T-helper 1 cell treated with Interleukin-12 subunit alpha and Interleukin-12 subunit beta and Interleukin-4 antibody, amounts not matched to agents 30 μg/mL and 1 μg/mL, for 36 hours (primary cell): Measurements from ENCODE around the gene XPO5.
A peak's percentile ranks its signal among the peaks of the same experiment; 100 is the strongest.

Experiments used
- H3K27ac Mint-ChIP-seq: one replicate; pipeline ENCODE4 v1.8.0; 2021; ENCODE audit warnings: mild to moderate bottlenecking, mixed read lengths
- H3K27me3 Mint-ChIP-seq: one replicate; pipeline ENCODE4 v1.8.0; 2021; ENCODE audit warnings: low read depth, mixed read lengths
- H3K36me3 Mint-ChIP-seq: one replicate; pipeline ENCODE4 v1.8.0; 2021; ENCODE audit warnings: low read depth, mixed read lengths
- H3K4me1 Mint-ChIP-seq: one replicate; pipeline ENCODE4 v1.8.0; 2021; ENCODE audit warnings: low read depth, mixed read lengths
- H3K4me3 Mint-ChIP-seq: one replicate; pipeline ENCODE4 v1.8.0; 2021; ENCODE audit warnings: mild to moderate bottlenecking, moderate library complexity, mixed read lengths
- H3K9me3 Mint-ChIP-seq: one replicate; pipeline ENCODE4 v1.8.0; 2021; ENCODE audit warnings: mixed read lengths

Gene XPO5

DNA sequence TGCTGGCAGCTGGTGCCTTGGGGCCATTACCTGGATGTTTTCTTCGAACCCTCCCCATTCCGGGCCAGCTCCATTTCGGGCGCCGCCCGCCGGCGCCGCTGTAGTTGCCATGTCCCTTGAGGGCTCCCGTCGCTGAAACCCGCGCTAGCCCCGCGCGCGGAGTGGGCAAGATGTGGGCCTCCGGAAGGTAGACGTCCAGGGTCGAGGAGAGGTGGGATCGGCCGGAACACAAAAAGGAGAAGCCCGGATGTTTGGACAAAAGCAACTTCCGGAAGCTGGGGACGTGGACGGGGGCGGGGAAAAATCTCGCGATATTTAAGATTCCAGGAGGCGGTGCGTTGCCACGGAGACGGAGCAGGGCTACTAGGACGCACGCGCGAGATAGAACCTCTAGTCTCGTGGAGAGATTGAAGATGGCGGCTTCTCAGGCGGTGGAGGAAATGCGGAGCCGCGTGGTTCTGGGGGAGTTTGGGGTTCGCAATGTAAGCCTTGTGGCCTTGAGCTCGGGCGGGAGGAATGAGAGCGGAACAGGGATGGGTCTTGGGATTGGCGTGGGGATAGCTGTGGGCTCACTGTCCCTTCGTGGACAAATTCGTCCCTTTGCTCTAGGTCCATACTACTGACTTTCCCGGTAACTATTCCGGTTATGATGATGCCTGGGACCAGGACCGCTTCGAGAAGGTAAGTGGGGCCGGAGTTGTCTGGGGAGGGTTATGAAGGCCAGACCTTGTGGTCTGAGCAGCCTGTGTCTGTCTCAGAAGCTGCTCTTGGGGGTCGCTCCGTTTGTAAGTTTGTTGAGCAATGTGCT is 58.9 kb downstream of the XPO5 start, which contains the start of the genes POLR1C and YIPF3:
Gene POLR1C (plus strand): TSS at position 393 of the 808 bp plus-strand sequence. CDS start 21 bp downstream, at position 414.
Gene YIPF3 (minus strand): TSS at position 230 of the 808 bp plus-strand sequence. CDS start 119 bp downstream, at position 111.
- Mint-ChIP-seq H3K9me3 (no peaks in the 10 kb centered on the region), H3K36me3 (peaks cover 32% of the 10 kb centered on the region), H3K4me3 (no peak within 1 kb of the TSS), H3K27me3 (no peaks in the 10 kb centered on the region), H3K27ac (no peak within 1 kb of the TSS), H3K4me1 (peaks cover 25% of the 10 kb centered on the region)

DNA sequence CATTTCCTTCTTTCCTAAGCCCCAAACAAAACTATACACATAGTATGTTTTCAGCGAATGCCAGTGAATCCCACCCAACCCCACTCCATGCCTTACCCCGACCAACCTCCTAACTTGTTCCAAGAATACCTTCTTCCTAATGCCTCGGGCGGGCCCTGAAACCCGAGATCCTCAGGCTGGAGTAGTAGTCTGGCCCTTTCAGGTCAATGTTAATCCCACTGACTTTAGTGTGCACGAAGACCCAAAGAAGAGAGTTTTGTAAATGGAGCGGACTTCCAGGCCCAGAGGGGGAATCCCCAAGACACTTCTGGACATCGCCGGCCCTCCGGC is 59.5 kb downstream of the XPO5 start:
- no peak overlapping the region for H3K4me3 Mint-ChIP-seq
- H3K4me1 Mint-ChIP-seq, result peaks cover 27% of the 10 kb centered on the region
- H3K36me3 Mint-ChIP-seq, result peaks cover 36% of the 10 kb centered on the region
- H3K9me3 Mint-ChIP-seq, result no peaks in the 10 kb centered on the region
- H3K27ac Mint-ChIP-seq, result no peak overlapping the region
- no peaks in the 10 kb centered on the region for H3K27me3 Mint-ChIP-seq

DNA sequence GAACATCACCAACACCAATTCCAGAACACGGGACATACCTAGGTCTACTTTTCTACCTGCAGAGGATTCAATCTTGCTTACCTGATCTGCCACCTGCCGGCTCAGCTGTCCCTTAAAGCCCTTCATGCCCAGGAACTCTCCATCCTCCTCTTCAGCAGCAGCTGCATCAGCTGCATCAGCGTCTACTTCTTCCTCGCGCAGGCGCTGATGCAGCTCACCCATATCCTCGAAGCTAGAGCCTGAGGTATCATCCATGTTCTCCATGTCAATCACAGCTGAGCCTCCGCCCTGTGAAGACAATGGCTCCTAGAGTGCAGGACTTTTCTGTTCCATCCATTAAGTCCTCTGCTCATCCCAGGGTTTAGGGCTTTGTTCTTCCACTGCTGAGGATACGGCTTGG is 60.0 kb downstream of the XPO5 start:
- Mint-ChIP-seq H3K27me3 (no peaks in the 10 kb centered on the region), H3K27ac (no peak overlapping the region), H3K4me3 (no peak overlapping the region), H3K4me1 (peaks cover 27% of the 10 kb centered on the region), H3K9me3 (no peaks in the 10 kb centered on the region), H3K36me3 (peaks cover 35% of the 10 kb centered on the region)

DNA sequence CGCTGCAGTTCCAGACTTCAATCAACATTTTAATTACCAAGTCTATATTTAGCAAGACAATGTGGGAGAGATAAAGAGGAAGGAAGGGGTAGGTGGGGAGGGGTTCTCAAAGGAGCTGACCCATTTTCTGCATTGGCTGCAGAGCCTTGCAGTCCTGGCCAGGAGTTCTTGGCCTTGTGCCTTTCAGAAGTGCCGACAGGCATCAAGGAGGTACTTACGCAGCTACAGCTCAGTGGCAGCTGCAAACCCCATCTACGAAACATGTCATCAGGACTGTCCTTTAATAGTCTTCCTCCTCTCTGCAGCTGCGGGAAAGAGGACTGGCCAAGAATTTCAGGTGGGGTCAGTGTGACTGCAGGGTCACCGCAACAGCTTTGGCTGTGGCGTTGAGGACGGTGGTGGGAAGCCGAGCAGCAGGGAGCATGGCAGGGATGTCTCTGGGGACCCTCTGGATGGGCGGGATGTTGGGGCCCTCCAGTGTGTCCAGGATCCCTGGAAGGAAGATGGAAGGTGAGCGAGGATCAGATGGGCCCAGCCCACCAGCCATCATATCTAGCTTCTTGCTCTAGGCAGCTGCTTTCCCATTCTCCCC is 63.9 kb downstream of the XPO5 start:
- Mint-ChIP-seq H3K4me1 (peaks cover 29% of the 10 kb centered on the region), H3K4me3 (no peak overlapping the region), H3K27ac (no peak overlapping the region), H3K36me3 (peaks cover 35% of the 10 kb centered on the region), H3K27me3 (peaks cover 20% of the 10 kb centered on the region), H3K9me3 (no peaks in the 10 kb centered on the region)

DNA sequence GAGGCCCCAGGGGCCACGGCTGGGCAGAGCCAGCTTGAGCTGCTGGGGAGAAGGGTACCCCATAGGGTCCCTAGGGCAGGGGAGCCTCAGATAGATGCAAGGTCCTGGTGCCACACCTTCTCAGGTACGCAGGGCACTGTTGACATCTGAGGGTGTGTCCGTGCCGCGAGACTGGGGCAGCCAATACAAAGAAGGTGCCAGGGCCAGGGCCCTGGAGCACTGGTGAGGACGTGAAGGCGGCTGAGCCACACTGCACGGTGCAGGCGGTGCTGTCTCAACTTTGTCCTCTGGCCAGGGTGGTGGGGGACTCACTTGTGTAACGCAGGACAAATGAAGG is 65.0 kb downstream of the XPO5 start:
- H3K36me3 Mint-ChIP-seq, result peaks cover 35% of the 10 kb centered on the region
- peak overlapping the region; percentile 67 for H3K4me3 Mint-ChIP-seq
- H3K4me1 Mint-ChIP-seq, result peaks cover 23% of the 10 kb centered on the region
- H3K27me3 Mint-ChIP-seq, result peaks cover 20% of the 10 kb centered on the region
- no peaks in the 10 kb centered on the region for H3K9me3 Mint-ChIP-seq
- no peak overlapping the region for H3K27ac Mint-ChIP-seq

DNA sequence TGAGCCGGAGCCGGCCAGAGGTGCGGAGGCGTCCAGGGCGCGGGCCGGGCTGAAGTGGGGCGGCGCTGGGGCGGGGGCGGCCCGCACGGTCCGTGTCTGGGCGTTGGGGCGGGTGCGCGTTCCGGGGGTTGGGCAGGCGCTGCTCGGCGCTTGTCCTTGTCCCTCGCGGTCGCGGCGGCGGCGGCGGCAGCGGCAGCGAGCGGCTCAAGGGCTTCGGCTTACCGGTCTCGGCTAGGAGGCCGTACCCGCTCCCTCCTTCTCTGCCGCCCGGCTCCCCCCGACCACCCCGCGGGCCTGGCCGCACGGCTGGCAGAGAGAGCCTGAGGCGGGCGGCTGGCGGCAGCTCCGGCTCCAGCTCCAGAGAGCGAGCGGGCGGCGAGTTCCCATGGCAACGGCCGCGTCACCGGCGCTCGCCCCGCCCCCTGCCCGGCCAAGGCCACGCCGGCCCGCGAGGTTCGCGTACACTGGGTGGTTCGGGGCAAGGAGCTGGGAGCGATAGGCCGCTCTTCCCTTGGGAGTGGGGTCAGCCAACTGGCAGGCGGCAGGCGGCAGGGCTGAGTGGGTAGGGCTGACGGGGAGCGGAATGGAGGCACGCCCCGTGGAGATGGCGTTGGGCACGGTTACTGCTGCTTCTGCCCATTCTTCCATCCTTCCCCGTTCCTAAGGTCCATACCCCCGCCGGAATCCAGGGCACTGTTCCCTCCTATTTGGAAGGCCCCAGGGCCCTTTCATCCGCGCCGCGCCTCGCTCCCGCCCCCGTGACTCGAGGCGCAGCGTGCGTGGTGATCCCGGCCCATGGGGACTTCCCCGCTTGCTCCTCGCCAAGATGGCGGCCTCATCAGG is 65.6 kb downstream of the XPO5 start, which contains the start of gene LRRC73:
Gene LRRC73 (minus strand): TSS at position 363 of the 843 bp plus-strand sequence. CDS start 561 bp downstream, outside the sequence.
- H3K27ac Mint-ChIP-seq, result peak within 1 kb of the TSS; percentile 10
- peak within 1 kb of the TSS; percentile 83 for H3K4me3 Mint-ChIP-seq
- H3K9me3 Mint-ChIP-seq, result no peaks in the 10 kb centered on the region
- peaks cover 31% of the 10 kb centered on the region for H3K36me3 Mint-ChIP-seq
- peaks cover 20% of the 10 kb centered on the region for H3K4me1 Mint-ChIP-seq
- H3K27me3 Mint-ChIP-seq, result peaks cover 20% of the 10 kb centered on the region

DNA sequence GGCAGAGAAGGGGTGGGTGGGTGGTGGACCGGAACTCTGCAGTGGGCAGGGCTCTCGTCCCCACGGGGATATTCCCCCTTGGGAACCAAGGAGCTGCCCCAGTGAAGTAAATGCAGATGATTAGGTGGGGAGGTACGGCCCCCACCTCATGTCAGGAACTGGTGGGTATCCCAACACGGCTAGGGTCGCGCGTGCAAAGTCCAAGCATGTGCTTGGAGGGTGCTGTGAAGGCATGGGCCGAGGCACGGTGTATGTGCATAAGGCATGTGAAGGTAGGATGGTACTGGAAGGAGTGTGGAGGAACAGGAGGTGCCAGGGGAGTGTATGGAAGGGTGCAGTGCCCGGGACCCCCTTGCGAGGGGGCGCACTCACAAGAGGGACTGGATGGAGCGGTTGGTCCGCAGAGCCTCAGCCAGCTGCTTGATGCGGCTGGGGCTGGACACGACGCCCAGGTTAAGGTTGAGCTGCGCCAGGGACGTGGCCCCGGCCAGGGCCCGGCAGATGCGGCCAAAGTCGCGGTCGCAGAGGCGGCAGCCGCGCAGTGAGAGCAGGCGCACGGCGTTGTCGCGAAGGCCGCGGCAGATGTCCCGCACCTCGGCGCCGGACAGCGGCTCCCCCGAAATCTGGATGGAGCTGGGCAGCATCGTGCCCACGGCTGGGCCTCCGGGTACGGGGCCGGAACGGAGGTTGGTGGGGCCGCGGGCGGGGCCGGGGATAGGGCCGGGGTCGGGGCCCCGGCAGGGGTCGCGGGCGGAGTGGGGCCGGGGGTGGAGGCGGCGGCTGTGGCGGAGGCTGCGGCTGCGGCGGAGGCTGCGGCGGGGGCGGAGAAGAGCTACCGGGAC is 66.5 kb downstream of the XPO5 start:
- Mint-ChIP-seq H3K9me3 (no peaks in the 10 kb centered on the region), H3K4me3 (peak overlapping the region; percentile 83), H3K36me3 (peaks cover 30% of the 10 kb centered on the region), H3K4me1 (peaks cover 14% of the 10 kb centered on the region), H3K27ac (peak overlapping the region; percentile 10), H3K27me3 (peaks cover 20% of the 10 kb centered on the region)

DNA sequence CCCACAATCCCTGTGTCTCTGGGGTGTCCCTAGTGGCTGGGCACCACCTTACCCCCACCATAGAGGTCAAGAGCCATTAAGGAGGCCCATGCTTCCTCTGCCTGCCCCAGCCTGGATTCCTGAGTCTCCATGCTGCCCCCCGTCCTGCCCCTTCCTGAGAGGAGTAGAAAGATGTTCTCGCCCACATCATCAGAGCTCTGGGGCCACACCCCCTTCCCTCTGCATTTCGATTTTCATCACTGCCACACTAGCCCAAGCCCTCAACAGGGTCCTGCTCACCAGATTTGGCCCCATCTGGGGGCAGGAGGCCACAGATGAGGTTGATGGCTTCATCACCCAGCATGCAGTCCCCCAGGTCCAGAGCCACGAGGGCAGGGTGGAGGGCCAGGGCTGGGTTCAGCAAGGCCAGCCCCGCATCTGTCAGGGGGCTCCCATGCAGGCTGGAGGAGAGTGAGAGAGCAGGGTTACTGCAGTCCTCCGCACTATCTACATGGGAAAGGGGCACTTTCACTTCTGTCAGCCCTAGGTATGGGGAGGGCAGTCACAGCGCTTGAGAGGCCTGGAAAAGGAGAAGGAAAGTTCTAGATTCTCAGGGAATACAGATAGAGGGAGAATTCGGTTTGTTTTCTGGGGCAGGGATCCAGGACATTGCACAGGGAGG is 67.2 kb downstream of the XPO5 start:
- no peaks in the 10 kb centered on the region for H3K9me3 Mint-ChIP-seq
- H3K4me1 Mint-ChIP-seq, result peaks cover 11% of the 10 kb centered on the region
- H3K27ac Mint-ChIP-seq, result peak overlapping the region; percentile 42
- peaks cover 20% of the 10 kb centered on the region for H3K27me3 Mint-ChIP-seq
- peaks cover 29% of the 10 kb centered on the region for H3K36me3 Mint-ChIP-seq
- H3K4me3 Mint-ChIP-seq, result peak overlapping the region; percentile 83

DNA sequence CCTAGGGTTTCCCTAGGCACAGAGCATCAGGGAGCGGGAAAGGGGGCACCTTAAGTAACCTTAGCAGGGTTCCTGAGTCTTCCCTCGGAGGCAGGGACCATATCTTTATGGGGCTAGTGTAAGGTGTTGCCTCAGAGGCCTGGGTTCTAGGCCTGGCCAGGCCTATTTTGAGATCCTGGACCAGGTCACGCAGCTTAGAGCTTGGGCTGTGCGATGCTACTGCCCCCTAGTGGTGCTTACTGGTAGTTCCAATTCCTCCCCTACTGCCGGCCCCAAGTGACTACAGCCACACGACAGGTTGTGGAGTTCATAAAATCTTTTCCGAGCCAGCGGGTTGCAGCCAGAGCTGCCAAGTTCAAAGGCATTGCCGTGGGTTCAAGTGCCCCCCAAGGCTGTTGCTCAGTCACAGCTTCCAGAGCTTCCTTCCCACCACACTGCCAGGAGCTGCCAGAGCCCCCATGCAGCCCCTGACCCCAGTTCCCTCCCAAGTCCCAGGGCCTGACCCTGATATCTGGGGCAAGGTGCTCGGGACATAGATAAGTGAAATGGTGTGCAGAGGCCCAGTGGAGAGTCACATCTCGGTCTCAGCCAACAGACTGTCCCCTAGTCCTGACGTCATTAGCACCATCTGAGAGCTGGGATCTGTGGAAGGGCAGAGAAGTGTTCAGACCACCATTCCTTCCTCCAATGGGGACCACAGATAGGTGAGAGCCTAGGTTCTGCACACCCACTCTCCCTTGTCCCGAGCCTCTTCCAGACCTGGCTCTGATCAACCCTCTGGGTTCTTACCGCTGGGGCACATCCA is 69.0 kb downstream of the XPO5 start:
- H3K36me3 Mint-ChIP-seq, result peaks cover 30% of the 10 kb centered on the region
- H3K4me1 Mint-ChIP-seq, result peaks cover 7% of the 10 kb centered on the region
- no peak overlapping the region for H3K4me3 Mint-ChIP-seq
- no peaks in the 10 kb centered on the region for H3K9me3 Mint-ChIP-seq
- H3K27ac Mint-ChIP-seq, result no peak overlapping the region
- H3K27me3 Mint-ChIP-seq, result peaks cover 20% of the 10 kb centered on the region

DNA sequence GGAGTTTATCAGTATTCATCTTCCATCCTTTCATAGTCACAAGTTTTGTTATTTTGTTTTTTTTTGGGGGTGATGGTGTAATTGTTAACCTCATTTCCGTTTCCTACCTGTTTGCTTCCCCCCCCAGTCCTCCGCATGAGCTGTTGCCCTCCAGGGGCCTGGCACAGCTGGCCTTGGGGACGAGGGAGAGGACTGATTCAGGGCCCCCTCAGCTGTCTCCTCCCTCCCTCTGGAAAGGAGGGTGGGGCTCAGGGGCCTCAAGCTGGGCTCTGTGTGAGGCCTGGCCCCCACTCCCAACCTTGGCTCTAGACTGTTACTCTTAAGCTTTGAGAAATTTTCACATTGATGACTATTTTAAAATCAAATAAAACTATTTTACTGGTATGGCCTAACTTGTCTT is 69.7 kb downstream of the XPO5 start:
- Mint-ChIP-seq H3K4me3 (no peak overlapping the region), H3K27me3 (peaks cover 20% of the 10 kb centered on the region), H3K4me1 (peaks cover 5% of the 10 kb centered on the region), H3K27ac (no peak overlapping the region), H3K36me3 (peaks cover 28% of the 10 kb centered on the region), H3K9me3 (no peaks in the 10 kb centered on the region)

DNA sequence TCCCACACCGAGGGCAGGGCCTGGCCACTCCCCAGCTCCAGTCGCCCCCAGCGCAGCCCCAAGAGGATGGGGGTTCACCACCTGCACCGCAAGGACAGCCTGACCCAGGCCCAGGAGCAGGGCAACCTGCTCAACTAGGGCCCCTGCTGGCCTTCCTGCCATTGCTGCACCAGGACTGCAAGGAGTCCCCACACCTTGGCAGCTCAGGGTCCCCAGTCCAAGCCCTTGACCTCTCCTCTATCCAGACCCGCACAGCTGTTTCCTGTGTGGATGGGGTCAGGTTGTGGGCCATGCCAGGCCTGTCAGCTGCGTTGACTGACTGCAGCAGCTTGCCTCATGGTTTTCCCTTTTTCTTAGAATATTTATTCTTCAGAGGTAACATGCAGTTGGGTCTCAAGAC is 70.1 kb downstream of the XPO5 start:
- Mint-ChIP-seq H3K4me1 (peaks cover 5% of the 10 kb centered on the region), H3K27me3 (peaks cover 20% of the 10 kb centered on the region), H3K9me3 (no peaks in the 10 kb centered on the region), H3K4me3 (no peak overlapping the region), H3K27ac (no peak overlapping the region), H3K36me3 (peaks cover 29% of the 10 kb centered on the region)

DNA sequence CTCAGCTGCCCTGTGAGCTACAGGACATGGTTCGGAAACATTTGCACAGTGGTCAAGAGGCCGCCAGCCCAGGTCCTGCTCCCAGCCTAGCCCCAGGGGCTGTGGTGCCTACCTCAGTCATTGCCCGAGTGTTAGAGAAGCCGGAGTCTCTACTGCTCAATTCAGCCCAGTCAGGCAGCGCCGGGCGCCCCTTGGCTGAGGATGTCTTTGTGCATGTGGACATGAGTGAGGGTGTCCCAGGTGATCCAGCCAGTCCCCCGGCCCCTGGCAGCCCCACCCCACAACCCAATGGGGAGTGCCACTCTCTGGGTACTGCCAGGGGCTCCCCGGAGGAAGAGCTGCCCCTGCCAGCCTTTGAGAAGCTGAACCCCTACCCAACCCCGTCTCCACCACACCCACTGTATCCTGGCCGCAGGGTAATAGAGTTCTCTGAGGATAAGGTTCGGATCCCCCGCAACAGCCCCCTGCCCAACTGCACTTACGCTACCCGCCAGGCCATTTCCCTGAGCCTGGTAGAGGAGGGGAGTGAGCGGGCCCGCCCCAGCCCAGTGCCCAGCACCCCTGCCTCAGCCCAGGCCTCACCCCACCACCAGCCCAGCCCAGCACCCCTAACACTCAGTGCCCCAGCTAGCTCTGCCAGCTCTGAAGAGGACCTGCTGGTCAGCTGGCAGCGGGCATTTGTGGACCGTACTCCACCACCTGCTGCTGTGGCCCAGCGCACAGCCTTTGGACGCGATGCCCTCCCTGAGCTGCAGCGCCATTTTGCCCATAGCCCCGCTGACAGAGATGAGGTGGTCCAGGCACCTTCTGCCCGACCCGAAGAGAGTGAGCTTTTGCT is 70.9 kb downstream of the XPO5 start:
- Mint-ChIP-seq H3K36me3 (peaks cover 30% of the 10 kb centered on the region), H3K9me3 (no peaks in the 10 kb centered on the region), H3K27me3 (peaks cover 20% of the 10 kb centered on the region), H3K4me3 (no peak overlapping the region), H3K27ac (no peak overlapping the region), H3K4me1 (peaks cover 5% of the 10 kb centered on the region)
